SU-DHL-6 (cell line): Measurements from ENCODE around the gene USP6NL.

Experiments
- EZH2phosphoT487 ChIP-seq: fragments of 200-600 bp; sonication (generic), shearing (Covaris generic); conservative IDR thresholded peaks from 2 replicates; pipeline ENCODE4 v1.6.1; 2018; ENCODE audit warnings: mild to moderate bottlenecking, antibody characterized with exemption, low read length, moderate library complexity, mixed read lengths
- TF ChIP-seq, protein P1 (sequence below): fragments of 200-600 bp; sonication (generic); IDR thresholded peaks from one replicate; pipeline ENCODE4 v1.5.1; 2017; ENCODE audit warnings: antibody characterized with exemption, mild to moderate bottlenecking, low read length, moderate library complexity; ENCODE audit not compliant: insufficient read depth, poor library complexity, severe bottlenecking

DNA sequence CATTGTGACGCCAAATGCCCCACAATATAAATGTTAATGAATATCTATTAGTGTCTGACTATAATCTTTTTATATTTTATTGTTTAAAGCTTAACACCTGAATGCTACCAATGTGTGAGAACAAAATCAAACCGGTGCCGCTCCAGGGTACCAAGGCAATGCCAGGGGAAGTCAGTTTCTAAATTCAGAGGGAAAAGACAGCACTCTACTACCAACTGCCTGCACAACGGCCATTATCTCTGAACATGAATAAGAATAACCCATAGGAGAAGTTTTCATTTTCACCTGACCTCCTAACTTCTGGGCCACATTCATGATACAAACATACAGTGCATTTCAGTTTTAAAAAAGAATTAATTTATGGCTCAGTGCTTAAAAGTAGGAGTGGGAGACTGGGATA, 21.7 kb downstream of the USP6NL start:
- TF ChIP-seq, protein P1, sequence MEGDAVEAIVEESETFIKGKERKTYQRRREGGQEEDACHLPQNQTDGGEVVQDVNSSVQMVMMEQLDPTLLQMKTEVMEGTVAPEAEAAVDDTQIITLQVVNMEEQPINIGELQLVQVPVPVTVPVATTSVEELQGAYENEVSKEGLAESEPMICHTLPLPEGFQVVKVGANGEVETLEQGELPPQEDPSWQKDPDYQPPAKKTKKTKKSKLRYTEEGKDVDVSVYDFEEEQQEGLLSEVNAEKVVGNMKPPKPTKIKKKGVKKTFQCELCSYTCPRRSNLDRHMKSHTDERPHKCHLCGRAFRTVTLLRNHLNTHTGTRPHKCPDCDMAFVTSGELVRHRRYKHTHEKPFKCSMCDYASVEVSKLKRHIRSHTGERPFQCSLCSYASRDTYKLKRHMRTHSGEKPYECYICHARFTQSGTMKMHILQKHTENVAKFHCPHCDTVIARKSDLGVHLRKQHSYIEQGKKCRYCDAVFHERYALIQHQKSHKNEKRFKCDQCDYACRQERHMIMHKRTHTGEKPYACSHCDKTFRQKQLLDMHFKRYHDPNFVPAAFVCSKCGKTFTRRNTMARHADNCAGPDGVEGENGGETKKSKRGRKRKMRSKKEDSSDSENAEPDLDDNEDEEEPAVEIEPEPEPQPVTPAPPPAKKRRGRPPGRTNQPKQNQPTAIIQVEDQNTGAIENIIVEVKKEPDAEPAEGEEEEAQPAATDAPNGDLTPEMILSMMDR = no peak
- TF ChIP-seq EZH2phosphoT487 = no peak
